ENCODE results near the gene PKIB. TPM values are rescaled to one million over a fixed set of nuclear protein-coding genes. Genes with fewer than 3 reads are reported as not detected.

PKIB gene
- total and polyA plus RNA-seq, 2 of the 4 experiments (the other 2 are of a cell fraction): 6.3 to 13.1 TPM

- no peak overlapping the region for H3K23ac ChIP-seq (ENCODE audit: low read depth, low read length)
- no peak overlapping the region for H2BK20ac ChIP-seq (ENCODE audit: low read depth, low read length)
- H3K79me1 ChIP-seq (ENCODE audit: low read depth in 1 of 2, low read length in 2 of 2): no peaks in the 10 kb centered on the region
- no peak overlapping the region for H3K4me2 ChIP-seq (ENCODE audit: low read depth, low read length)
- no peaks in the 10 kb centered on the region for H3K9me1 ChIP-seq (ENCODE audit: insufficient read depth, low read length)
- ATAC-seq (ENCODE audit: low read depth) (no peak), DNase-seq (no peak)
- in situ Hi-C loops (cut with MboI; ENCODE audit: low sequenced_read_pairs) (no loop called here), dilution Hi-C loops (cut with HindIII; ENCODE audit: low sequenced_read_pairs, unreplicated experiment) (no loop called here), intact Hi-C loops (cut with micrococcal nuclease) (no loop called here)
- H2BK5ac ChIP-seq (ENCODE audit: low read depth, low read length, poor library complexity, severe bottlenecking): no peak overlapping the region
- H3K36me3 ChIP-seq (ENCODE audit: control insufficient read depth, insufficient read depth, low read length): no peaks in the 10 kb centered on the region
- no peak overlapping the region for H2BK120ac ChIP-seq (ENCODE audit: low read depth, low read length)
- no peaks in the 10 kb centered on the region for H4K20me1 ChIP-seq (ENCODE audit: insufficient read depth, low read length)
- no TSS peak for BruUV-seq (replicated peaks)
- H3K27me3 ChIP-seq (ENCODE audit: control insufficient read depth, insufficient read depth, low read length): no peaks in the 10 kb centered on the region
- H2BK15ac ChIP-seq (ENCODE audit: low read depth, low read length): no peak overlapping the region
- no peak overlapping the region for H3K18ac ChIP-seq (ENCODE audit: low read depth, low read length)
- no peaks in the 10 kb centered on the region for H3K4me1 ChIP-seq (ENCODE audit: control insufficient read depth, insufficient read depth, low read length)
- no peaks in the 10 kb centered on the region for H3K9me3 ChIP-seq (ENCODE audit: control insufficient read depth, insufficient read depth, low read length)
- POLR2A ChIA-PET (ENCODE audit: unreplicated experiment): interaction anchor here (0.6 kb wide), 1 partner anchor 11 kb away, joined by 3 read pairs; no protein-coding TSS in a partner anchor
- H2AFZ ChIP-seq (replicated peaks; ENCODE audit: low read length, poor library complexity): no peak overlapping the region
- no CpG with 5 or more reads among the region's 1 CpG for WGBS, 2 experiments (ENCODE audit: extremely low coverage in 2 of 2, insufficient read length in 1 of 2)
- H3K27ac ChIP-seq (ENCODE audit: insufficient read depth, low read length): no peak overlapping the region
- no peak overlapping the region for H4K8ac ChIP-seq (ENCODE audit: low read depth in 2 of 2, low read length in 2 of 2)
- H3K4me3 ChIP-seq (ENCODE audit: insufficient read depth, low read depth, low read length): no peak overlapping the region
- H3K4ac ChIP-seq (ENCODE audit: low read depth, low read length): no peak overlapping the region
- no peak overlapping the region for H3K9ac ChIP-seq (ENCODE audit: low read depth, low read length)
- CTCF ChIA-PET: no interaction called here
- H3K14ac ChIP-seq (replicated peaks; ENCODE audit: low read depth, low read length): no peak overlapping the region
- H2AK5ac ChIP-seq (ENCODE audit: low read depth, low read length): no peak overlapping the region
- no peak overlapping the region for H3K56ac ChIP-seq (ENCODE audit: extremely low read depth, insufficient read depth, low read length)
- H4K91ac ChIP-seq (ENCODE audit: insufficient read depth, low read depth, low read length): no peak overlapping the region
- H2AK9ac ChIP-seq (replicated peaks; ENCODE audit: low read depth, low read length, poor library complexity): no peak overlapping the region
- H4K5ac ChIP-seq (ENCODE audit: low read depth, low read length): no peak overlapping the region
- TF ChIP-seq MXI1 (IDR thresholded peaks at IDR 0.05; ENCODE audit: borderline replicate concordance, low read depth, low read length) (no peak), MAZ (IDR thresholded peaks at IDR 0.05; ENCODE audit: borderline replicate concordance, low read depth, low read length) (no peak), RAD21 (IDR thresholded peaks at IDR 0.05; ENCODE audit: low read length) (no peak), CTCF (conservative IDR thresholded peaks at IDR 0.05; ENCODE audit: low read depth, low read length) (no peak), SMC3 (IDR thresholded peaks at IDR 0.05; ENCODE audit: low read depth, low read length) (no peak), RFX5 (IDR thresholded peaks at IDR 0.05; ENCODE audit: low read depth, low read length) (no peak), MAFK (IDR thresholded peaks at IDR 0.05; ENCODE audit: low read depth, low read length) (no peak), NFE2L2 (IDR thresholded peaks at IDR 0.05; ENCODE audit: low read depth, low read length) (no peak), RCOR1 (IDR thresholded peaks at IDR 0.05; ENCODE audit: insufficient replicate concordance, low read length) (no peak), BHLHE40 (IDR thresholded peaks at IDR 0.05; ENCODE audit: low read depth, low read length) (no peak), CHD1 (IDR thresholded peaks at IDR 0.05; ENCODE audit: low read depth, low read length) (no peak), ELK1 (IDR thresholded peaks at IDR 0.05; ENCODE audit: borderline replicate concordance, low read depth, low read length) (no peak), CEBPB (IDR thresholded peaks at IDR 0.05; ENCODE audit: low read depth, low read length) (no peak), USF2 (IDR thresholded peaks at IDR 0.05; ENCODE audit: low read depth, low read length) (no peak), FOS (IDR thresholded peaks at IDR 0.05; ENCODE audit: low read depth, low read length) (no peak), POLR2A (IDR thresholded peaks at IDR 0.05; ENCODE audit: low read depth, low read length) (no peak)
These were observed 73.9 kb downstream of the PKIB start for GRCh38 chr6:122683989-122684651.

Data from IMR-90 (cell line).